Prostate gland (tissue), 2 donors: ENCODE results near the gene PAX8. TPM values are rescaled to one million over a fixed set of nuclear protein-coding genes. Genes with fewer than 3 reads are reported as not detected.

Experiments
- DNase-seq: peaks from one replicate; pipeline ENCODE4 v3.0.0-alpha.2; 2019; ENCODE audit warnings: low spot score
- H3K27ac ChIP-seq, 2 donors: fragments of 200-600 bp; sonication (generic); 2 replicates each; pipeline ENCODE4 v1.5.1; 2017 to 2019
- H3K27me3 ChIP-seq: fragments of 200-600 bp; sonication (generic); replicated peaks from 2 replicates; pipeline ENCODE4 v1.5.1; 2019; ENCODE audit not compliant: insufficient read depth
- H3K36me3 ChIP-seq, 2 donors: fragments of 200-600 bp; sonication (generic); 1 replicate in 1 of 2; 2 replicates in 1 of 2; pipeline versions ENCODE4 v1.5.1 to v1.8.1; 2017 to 2019
- H3K4me1 ChIP-seq: fragments of 200-600 bp; sonication (generic); replicated peaks from 2 replicates; pipeline ENCODE4 v1.5.1; 2019
- H3K4me3 ChIP-seq, 2 donors: fragments of 200-600 bp; sonication (generic); 2 replicates each; pipeline ENCODE4 v1.5.1; 2017 to 2019
- H3K9me3 ChIP-seq: fragments of 200-600 bp; sonication (generic); 2 replicates; pipeline ENCODE4 v1.5.1; 2017
- POLR2A ChIP-seq: fragments of 450-650 bp; IDR thresholded peaks from one replicate; pipeline ENCODE4 v1.6.1; 2016; ENCODE audit warnings: antibody characterized with exemption, mild to moderate bottlenecking
- POLR2AphosphoS5 ChIP-seq: sonication (generic); formaldehyde crosslinking; IDR thresholded peaks from one replicate; pipeline ENCODE4 v1.6.1; 2017; ENCODE audit warnings: antibody characterized with exemption
- WGBS: methylation state at CpG from one replicate; pipeline ENCODE4 v1.1.5; 2018; 5-methylcytosine and 5-hydroxymethylcytosine counted together
- intact Hi-C: fragments of 100-400 bp; cut with DNase I; formaldehyde crosslinking; loops from one replicate; pipeline ENCODE4 v1.14.2; 2022
- total RNA-seq, 2 donors: library from RNA; depleted of rRNA; stranded (reverse); fragments of >200 nt; gene quantifications; one replicate each; pipeline ENCODE4 v1.1.0, GENCODE V29; 2016
- TF ChIP-seq, protein P1 (sequence below), 4 experiments: fragments of 200-600 bp in 2 of 4; fragments of 450-650 bp in 2 of 4; sonication (generic) in 2 of 4; IDR thresholded peaks; 1 replicate in 3 of 4; 2 replicates in 1 of 4; pipeline ENCODE4 v1.5.1; 2016 to 2019; ENCODE audit warnings: antibody characterized with exemption in 4 of 4, mild to moderate bottlenecking in 2 of 4, moderate library complexity in 2 of 4

Gene PAX8
- total RNA-seq, 2 donors from 2014 or later = 1.0 to 3.8 TPM

DNA sequence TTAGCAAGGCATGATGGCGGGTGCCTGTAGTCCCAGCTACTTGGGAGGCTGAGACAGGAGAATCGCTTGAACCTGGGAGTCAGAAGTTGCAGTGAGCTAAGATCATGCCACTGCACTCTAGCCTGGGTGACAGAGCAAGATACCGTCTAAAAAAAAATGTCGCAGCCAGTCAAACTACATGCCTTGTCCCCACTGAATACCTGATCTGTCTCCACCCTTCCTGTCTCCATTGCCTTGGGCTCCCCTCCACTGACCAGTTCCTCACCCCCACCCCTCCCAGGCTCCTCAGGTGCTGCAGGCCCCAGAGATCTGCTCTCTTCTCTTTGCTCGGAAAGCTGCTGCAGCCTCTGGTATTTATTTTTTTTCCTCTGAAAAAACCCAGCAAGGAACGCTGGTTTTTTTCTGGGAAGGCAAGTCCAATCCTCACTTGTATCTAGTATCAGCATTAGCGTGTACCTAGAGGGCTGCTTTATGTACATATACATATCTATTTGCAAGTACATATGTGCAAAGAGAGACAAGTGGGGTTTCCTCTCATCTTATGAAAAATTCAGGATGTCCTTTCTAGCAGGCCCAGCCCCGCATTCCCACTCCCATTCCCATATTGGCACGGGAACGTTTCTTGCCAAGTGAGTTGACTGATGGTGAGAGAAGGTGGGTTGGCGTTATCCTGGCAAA lies 100.5 kb downstream of the PAX8 start:
- intact Hi-C loops = no loop called here

DNA sequence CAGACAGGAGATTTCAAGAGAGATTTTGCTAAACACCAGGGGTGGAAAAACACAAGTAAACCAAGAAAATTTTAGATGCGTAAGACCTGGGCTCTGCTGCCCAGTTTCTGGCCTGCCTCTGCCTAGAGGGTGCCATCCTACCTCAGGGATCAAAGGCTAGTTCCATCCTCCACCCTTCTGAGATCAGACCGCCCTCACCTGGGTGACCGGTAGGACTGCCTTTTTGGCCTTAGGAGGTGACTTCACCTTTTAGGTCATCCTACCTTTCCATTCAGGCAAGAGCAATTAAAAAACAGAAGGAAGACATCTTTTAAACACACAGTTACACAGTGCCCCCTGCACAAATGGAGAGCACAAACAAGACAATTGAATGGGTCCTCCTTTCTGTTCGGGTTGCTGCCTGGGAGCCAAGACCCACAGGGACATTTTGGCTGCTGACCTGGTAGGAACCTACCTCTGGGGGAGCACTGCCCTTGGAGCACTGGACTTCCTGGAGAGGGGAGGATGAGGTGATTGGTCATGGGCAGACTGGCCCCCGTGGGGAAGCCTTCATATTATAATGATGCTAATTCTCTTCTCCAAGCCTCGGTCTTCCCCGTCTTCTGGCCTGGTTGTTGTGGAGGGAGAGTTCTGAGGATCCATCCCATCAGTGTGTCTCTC lies 101.9 kb downstream of the PAX8 start:
- Histone ChIP-seq H3K27me3 (no peaks in the 10 kb centered on the region), H3K4me1 (no peaks in the 10 kb centered on the region), H3K36me3 (no peaks in the 10 kb centered on the region), H3K4me3 (no peak overlapping the region), H3K27ac (no peak overlapping the region), H3K9me3 (no peaks in the 10 kb centered on the region)
- TF ChIP-seq POLR2A = no peak
- TF ChIP-seq POLR2AphosphoS5 = no peak
- TF ChIP-seq, protein P1, sequence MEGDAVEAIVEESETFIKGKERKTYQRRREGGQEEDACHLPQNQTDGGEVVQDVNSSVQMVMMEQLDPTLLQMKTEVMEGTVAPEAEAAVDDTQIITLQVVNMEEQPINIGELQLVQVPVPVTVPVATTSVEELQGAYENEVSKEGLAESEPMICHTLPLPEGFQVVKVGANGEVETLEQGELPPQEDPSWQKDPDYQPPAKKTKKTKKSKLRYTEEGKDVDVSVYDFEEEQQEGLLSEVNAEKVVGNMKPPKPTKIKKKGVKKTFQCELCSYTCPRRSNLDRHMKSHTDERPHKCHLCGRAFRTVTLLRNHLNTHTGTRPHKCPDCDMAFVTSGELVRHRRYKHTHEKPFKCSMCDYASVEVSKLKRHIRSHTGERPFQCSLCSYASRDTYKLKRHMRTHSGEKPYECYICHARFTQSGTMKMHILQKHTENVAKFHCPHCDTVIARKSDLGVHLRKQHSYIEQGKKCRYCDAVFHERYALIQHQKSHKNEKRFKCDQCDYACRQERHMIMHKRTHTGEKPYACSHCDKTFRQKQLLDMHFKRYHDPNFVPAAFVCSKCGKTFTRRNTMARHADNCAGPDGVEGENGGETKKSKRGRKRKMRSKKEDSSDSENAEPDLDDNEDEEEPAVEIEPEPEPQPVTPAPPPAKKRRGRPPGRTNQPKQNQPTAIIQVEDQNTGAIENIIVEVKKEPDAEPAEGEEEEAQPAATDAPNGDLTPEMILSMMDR (IDR thresholded peaks at IDR 0.05) = no peak
- no peak for DNase-seq
- intact Hi-C loops = no loop called here
- 92% methylated on average over 7 of the region's 7 CpGs for WGBS

More for the DNA sequence above, 100.5 kb downstream of the PAX8 start:
- Histone ChIP-seq H3K36me3 (no peaks in the 10 kb centered on the region), H3K4me1 (no peaks in the 10 kb centered on the region), H3K27me3 (no peaks in the 10 kb centered on the region), H3K9me3 (no peaks in the 10 kb centered on the region), H3K27ac (no peak overlapping the region), H3K4me3 (no peak overlapping the region)
- WGBS = 91% methylated on average over 11 of the region's 11 CpGs
- no peak for DNase-seq
- TF ChIP-seq, protein P1 (IDR thresholded peaks at IDR 0.05) = no peak
- no peak for TF ChIP-seq POLR2AphosphoS5
- no peak for TF ChIP-seq POLR2A

DNA sequence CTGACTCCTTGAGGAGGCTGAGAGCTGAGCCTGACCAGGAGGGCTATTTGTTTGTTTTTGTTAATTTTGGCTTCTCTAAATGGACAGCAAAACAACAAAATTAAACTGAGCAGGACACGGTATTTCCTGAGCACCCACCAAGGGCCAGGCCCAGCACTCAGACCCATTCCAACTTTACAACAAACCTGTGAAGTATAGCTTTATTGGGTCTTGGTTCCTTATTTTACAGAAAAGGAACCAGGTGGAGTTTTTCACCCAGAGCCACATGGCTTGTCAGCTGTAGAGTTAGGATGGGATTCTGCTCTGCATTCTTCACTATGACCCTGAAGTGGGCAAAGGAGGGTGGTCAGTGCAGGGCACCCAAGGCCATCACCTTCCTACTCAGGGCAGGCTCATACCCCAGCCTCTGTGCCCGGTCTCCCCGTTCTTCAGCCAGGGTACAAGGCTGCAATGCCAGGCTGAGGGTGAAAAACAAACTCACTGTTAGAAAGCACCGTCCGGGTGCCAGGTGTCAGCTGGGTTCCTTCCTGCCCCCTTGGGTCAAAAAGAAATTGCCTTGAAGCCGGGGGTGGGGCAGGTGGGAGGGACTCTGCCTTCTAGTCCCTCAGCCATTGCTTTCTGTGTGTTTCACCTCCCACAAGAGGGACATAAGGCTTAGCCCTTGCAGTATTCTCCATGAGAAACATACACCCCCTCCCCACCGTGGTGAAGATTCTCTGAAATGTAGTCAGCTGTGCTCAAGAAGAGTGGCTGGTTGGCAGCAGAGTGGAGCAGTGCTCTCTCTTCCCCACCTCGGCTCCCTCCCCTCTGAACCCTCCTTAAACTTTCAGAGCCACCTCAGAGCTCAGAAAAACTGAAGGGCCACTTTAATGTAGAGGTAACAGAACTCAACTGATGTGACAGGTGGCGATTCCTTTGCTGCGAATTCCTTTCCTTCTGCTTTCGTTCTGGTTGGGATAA lies 102.7 kb downstream of the PAX8 start:
- no peaks in the 10 kb centered on the region for H3K36me3 ChIP-seq
- intact Hi-C loops = no loop called here
- H3K27ac ChIP-seq = no peak overlapping the region
- H3K4me1 ChIP-seq = no peaks in the 10 kb centered on the region
- H3K4me3 ChIP-seq = no peak overlapping the region
- no peak for TF ChIP-seq POLR2AphosphoS5
- TF ChIP-seq, protein P1 (IDR thresholded peaks at IDR 0.05) = no peak
- TF ChIP-seq POLR2A = no peak
- WGBS = 71% methylated on average over 11 of the region's 11 CpGs
- no peaks in the 10 kb centered on the region for H3K9me3 ChIP-seq
- DNase-seq = no peak
- H3K27me3 ChIP-seq = no peaks in the 10 kb centered on the region

DNA sequence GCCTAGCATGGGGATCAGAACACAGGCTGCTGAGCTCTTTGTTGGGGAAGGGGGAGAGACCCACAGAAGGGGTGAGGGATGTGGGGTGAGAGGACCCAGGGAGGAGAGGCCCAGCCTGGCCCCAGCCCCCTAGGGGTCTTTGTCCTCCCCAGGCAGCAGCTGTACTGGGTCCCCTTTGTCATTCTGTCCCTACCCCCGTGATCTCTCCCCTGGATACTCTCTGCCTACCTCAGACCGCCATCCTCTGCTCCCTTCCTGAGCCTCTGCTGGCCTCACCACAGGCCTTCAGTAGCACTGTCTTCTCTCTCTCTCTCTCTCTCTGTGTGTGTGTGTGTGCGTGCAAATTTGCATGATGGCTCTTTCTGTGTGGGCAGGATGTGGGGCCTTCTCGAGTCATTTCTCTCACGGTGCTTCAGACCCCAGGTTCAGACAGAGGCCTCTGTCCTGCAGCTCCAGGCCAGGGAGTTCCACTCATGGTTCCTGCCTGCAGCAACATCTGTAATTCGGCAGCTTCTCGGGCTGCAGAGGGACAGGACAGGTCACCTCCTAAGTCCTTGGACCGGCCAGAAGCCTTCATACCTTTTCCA lies 103.6 kb downstream of the PAX8 start:
- Histone ChIP-seq H3K27me3 (no peaks in the 10 kb centered on the region), H3K4me1 (no peaks in the 10 kb centered on the region), H3K4me3 (no peak overlapping the region), H3K36me3 (no peaks in the 10 kb centered on the region), H3K9me3 (no peaks in the 10 kb centered on the region), H3K27ac (no peak overlapping the region)
- TF ChIP-seq, protein P1 (IDR thresholded peaks at IDR 0.05) = no peak
- TF ChIP-seq POLR2A = no peak
- TF ChIP-seq POLR2AphosphoS5 = no peak
- intact Hi-C loops = no loop called here
- no peak for DNase-seq
- WGBS = 76% methylated on average over 8 of the region's 8 CpGs
